GM12892 (cell line): ENCODE measurements around the gene PER3.

Source experiments
- POLR2A ChIP-seq: IDR thresholded peaks from 2 replicates; pipeline ENCODE4 v1.6.1; 2011; ENCODE audit warnings: low read depth, low read length, control low read depth
- POLR2AphosphoS5 ChIP-seq: IDR thresholded peaks from 2 replicates; pipeline ENCODE4 v1.6.1; 2011; ENCODE audit warnings: low read depth, low read length, control low read depth

DNA sequence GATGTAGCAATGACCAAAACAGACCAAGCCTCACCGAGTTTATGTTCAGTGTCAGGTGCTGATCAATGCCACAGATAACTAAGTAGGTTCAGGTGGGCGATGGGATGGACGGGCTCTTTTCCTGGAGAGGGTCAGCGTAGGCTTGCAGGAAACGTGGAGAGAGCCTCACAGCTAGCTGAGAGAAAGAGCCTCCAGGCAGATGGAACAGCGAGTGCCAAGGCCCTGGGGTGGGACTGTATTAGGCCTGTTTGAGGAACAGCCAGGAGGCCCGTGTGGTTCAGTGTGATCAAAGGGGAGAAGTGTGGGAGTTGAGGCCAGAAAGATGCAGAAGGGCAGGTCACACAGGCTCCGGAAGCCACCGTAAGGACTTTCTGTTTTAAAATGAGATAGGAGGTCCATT, 76.0 kb downstream of the PER3 start:
- TF ChIP-seq POLR2AphosphoS5: no peak
- TF ChIP-seq POLR2A: no peak
